Measurements from ENCODE around the gene KCND3.

KCND3 gene

GRCh38 chr1:111988743-111989453 is 570 bp downstream of the KCND3 start:
- DNase-seq (ENCODE audit: low read depth): no peak

- no peak for DNase-seq (ENCODE audit: low read depth)
Measured at GRCh38 chr1:111988377-111988742, 1.1 kb downstream of the KCND3 start.

DNA sequence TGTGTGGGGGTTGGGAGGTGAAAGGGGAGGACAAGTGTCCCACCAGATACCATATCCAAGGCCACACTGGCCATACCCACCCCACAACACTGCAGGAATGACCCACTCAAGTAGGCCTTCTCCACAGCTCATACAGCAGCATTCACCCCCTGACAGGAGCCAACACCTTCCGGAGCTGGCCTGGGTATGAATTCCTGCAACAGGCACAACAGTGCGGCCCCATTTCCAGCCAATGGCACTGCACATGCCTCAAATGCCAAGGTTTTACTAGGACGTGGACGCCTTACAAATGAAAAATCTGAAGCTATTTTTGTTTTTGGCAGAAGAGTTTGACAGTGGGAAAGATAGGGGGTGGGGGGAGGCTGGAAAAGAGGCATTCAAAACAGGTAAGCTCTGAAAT is 2.0 kb downstream of the KCND3 start:
- no peak for DNase-seq (ENCODE audit: low read depth)

- DNase-seq (ENCODE audit: low read depth): no peak
Measured at GRCh38 chr1:111983500-111983899, 6.0 kb downstream of the KCND3 start.

- no peak for DNase-seq (ENCODE audit: low read depth)
Measured at GRCh38 chr1:111982428-111982827, 7.0 kb downstream of the KCND3 start.

DNA sequence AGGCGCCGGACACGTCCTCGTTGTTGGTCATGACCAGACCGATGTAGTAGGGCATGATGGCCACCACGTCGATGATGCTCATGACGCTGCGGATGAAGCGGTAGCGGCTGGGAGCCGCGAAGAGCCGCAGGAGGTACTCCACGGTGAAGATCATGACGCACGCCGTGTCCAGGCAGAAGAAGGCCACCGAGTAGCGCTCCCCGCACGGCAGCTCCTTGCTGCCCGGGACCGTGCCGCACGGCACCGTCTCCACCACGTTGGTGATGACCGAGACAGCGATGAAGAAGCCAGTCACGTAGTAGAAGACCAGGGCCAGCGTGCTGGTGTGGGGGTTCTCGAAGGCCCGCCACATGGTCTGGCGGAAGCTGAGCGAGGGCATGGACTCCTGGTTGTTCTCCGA is 7.6 kb downstream of the KCND3 start:
- no peak for DNase-seq (ENCODE audit: low read depth)

- no peak for DNase-seq (ENCODE audit: low read depth)
Measured at GRCh38 chr1:111981090-111981489, 8.4 kb downstream of the KCND3 start.

GRCh38 chr1:111980686-111981085 is 8.8 kb downstream of the KCND3 start:
- DNase-seq (ENCODE audit: low read depth): no peak

DNA sequence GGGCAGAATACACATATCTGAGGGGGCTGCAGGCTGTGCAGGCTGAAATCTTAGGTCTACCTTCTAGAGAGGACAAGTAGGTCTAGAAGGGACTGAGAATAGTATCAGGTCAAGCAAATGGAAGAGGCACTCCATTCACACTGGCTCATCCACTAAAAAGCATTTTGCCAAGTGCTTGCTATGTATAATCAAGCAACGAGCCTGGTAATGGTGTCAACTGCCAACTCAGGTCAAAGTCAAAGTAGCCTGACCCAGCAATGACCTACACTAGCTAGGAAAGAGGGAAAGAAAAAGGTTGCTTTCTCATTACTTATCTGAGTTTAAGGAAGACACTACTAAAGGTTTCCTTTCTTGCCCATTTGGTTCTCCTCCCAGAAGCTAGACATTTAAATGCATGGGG is 10.8 kb downstream of the KCND3 start:
- no peak for DNase-seq (ENCODE audit: low read depth)

DNA sequence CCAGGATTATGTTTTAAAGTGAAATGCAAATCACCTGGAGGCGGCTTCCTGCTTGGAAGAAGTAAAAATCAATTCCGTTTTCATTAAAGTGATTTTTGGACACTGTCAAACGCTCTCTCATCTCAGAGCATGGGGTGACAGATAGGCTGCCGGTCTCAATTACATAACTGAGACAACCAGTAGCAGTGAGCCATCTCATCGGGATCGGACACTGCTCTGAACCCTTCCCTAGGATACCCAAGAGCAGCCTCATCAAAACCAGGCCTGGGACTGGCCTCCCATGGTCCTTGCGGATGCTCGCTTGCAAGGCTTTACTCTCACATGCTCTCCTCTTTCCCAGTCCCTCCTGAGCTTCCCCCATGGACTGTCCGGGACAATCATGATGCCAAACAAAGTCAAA is 12.1 kb downstream of the KCND3 start:
- no peak for DNase-seq (ENCODE audit: low read depth)

DNA sequence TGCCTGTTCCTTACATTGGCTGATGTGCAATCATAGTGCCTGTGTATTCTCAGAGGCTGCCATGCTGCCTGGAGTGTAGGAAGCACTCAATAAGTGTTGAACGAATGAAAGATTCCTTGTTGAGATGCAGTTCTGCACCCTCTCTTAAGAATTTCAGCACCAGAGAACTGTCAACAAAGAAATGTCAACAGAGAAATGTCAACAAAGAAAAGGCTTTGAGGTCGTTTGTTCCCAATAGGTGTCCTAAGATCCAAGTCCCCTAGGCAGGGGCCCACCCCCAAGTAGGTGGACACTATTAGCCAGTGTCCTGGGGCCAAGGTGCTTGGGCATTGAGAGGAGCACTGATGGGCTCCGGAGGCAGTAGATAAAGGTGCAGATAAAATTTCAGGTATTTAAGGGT is 12.6 kb downstream of the KCND3 start:
- no peak for DNase-seq (ENCODE audit: low read depth)

- no peak for DNase-seq (ENCODE audit: low read depth)
Measured at GRCh38 chr1:111976332-111976731, 13.1 kb downstream of the KCND3 start.

DNA sequence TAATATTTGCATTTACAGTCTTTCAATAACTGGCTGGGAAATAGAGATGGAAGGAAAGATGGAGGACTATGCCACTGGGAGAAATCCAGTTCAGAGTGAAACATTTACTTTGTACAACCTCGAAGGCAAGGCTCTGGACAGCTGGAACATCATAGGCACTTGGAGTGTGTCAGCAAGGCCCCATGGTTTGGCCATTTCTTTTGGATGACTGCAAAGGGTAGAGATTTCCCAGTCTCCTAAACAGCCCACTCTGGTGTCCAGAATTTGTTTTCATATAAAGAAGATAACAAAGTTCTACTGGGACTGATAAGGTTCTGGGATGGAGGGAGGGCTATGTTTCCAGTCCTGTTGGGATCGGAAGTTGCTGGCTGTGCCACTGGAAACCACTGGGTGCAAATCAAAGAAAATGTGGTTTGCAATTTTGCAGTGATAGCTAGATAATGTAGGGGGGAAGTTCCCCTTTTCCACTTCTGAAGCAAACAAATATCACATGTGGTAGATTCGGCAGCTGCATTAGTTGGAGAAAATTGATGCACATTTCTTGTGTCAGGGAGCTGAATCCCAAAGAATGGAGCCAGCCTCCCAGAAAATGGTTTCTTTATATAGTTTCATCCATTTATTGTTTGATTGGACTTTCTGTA is 16.2 kb downstream of the KCND3 start:
- DNase-seq (ENCODE audit: low read depth): no peak

DNA sequence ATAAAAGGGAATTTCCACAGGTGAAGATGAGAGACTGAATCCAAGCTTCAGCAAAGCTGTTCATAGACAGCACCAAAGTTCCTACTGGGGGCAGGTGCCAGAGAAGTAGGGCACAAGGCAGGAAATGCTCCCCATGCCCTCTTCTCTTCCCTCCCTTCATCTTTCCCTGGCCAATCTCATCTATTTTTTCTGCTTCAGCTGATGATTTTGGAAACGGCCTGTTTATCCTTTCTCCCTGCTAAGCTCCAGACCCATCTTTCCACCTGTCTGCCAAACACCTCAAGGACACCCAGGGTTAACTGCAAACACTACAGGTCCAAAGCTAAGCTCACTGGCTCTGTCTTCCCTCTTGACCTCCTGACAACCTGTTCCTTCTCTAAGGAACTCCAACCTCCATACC is 18.1 kb downstream of the KCND3 start:
- DNase-seq (ENCODE audit: low read depth): no peak

DNA sequence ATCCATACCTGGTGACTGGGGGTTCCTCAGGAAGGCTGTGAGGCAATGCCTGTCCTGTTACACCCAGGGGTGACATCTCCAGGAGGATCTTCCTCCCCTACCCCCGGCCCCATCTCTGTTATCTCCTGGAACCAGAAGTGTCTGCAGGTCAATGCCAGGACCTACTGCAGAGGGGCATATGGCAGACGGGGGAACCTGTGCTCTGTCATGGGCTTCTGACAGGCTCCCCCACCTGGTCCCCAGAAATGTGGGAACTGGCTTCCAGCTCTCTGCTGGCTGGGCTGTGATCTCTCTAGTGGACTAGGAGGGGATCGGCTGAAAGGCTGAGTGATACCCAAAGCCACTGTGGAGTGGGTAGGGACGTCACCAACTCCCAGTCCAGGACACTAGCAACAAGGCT is 21.0 kb downstream of the KCND3 start:
- DNase-seq (ENCODE audit: low read depth): no peak

- no peak for DNase-seq (ENCODE audit: low read depth)
Measured at GRCh38 chr1:111967886-111968285, 21.6 kb downstream of the KCND3 start.

- DNase-seq (ENCODE audit: low read depth): no peak
Measured at GRCh38 chr1:111967067-111967690, 22.3 kb downstream of the KCND3 start.

GRCh38 chr1:111965781-111966443 is 23.6 kb downstream of the KCND3 start:
- no peak for DNase-seq (ENCODE audit: low read depth)

- DNase-seq (ENCODE audit: low read depth): no peak
Measured at GRCh38 chr1:111963985-111964738, 25.3 kb downstream of the KCND3 start.

DNA sequence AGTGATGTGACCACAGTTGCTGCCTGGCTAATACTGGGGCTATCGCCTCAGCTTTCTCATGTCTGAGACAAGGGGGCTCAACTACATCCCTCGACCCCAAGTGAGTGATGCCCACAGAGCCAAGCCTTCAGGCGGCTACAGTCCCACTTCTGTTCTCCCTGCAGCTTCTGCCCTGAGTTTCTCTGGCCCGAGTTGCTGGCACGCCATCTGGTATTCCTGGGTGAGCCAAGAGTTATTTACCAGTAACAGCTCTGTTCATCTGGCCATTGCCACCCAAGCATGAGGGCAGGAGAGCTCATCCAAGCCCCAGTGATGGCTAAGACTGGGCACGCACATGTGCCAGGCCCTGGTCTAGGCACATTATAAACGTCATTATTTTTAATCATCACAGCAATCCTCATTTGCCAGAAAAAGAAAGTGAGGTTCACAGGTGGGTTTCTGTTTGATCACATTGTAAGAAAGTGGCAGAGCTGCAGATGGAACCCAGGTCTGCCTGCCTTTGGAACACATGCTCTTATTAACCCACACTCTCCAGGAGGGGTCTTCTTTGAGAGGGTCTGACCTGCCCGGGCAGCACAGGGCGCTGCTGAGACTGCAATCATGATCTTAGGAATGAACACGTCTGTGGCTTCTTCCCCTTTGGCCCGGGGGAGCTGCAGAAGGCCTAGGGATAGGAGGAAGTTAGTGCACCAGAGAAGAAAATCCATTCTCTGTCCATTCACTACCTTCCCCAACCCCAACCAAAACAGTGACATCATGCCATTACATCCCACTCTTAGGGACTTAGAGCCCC is 27.5 kb downstream of the KCND3 start:
- no peak for DNase-seq (ENCODE audit: low read depth)

DNA sequence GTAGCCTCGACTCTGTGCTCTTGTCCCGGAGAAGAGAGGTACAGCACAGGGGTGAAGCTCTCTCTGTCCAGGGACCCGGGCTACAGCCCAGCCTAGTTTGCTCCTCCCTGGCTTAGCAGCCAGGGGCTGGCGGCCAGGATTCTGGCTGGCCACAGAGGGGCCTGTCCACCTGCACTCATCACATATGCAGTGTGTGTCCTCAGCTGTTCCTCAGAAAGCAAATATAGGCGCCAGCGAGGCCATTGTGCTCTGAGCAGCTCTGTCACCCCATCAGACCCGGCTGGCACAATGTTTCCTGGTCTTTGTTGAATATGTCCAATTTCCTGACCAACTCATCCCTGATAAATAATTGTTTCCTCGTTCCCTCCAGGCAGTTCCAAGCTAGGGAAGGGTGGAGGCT is 28.5 kb downstream of the KCND3 start:
- no peak for DNase-seq (ENCODE audit: low read depth)

DNA sequence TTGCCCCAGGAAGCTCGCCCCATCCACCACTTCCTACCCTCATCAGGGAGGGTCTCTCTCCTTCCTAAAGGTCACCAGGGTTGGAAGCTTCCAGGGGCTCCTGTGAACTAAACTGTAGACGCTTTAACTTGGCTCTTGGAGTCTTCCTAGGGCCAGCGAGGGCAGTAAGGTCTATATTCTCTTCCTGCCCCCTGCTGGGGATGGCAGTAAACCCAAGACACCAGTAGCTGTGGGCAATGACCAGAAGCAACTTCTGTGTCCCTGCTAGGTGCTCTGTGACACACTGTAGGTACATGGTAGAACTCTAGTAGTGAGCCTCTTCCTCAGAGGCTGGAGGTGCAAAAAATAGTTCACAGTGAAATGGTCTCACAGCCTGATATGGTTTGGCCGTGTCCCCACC is 30.0 kb downstream of the KCND3 start:
- no peak for DNase-seq (ENCODE audit: low read depth)
